ENCODE data around the gene MINDY4.

MINDY4 gene

DNA sequence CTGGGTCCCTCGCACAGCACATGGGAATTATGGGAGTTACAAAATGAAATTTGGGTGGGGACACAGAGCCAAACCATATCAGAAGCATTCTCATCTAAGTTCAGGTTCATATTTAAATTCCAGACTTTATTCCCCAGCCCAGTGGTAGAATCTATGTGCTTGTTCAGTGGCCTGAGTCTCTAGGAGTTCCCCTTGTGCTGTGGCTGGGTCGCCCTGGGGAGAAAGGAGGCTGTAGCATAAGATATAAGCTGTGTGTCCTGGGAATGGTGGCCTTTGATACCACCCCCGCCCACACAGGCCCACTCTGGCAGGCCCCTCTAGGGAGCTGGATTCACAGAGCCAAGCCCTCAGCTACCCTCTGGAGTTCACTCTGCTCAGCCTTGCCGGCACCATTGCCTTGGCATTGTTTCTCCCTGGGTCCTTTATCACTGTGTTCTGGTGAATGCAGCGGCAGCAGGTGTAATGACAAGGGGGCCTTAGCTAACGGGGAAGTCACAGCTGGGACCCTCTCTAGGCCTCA, 64.2 kb downstream of the MINDY4 start:
- DNase-seq (ENCODE audit: low read depth in 2 of 2): no peak

DNA sequence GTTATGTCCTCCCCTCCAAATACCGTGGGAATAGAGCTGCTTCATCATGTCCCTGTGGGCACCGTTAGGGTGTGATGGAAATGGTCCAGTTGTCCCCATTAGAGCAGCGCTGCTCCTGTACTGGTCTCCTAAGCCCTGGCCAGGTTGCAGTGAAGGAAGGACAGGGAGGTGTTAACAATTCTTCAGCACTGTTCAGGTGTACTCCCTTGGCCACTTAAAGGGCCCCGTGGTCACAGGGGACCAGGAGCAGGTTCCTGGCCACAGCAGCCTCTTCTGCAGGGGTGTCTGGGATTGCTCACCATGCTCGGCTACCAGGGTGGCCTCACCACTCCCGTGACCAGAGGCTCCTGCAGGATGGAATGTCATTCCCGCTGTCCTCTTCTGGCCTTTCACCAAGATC, 65.8 kb downstream of the MINDY4 start:
- no peak for DNase-seq (ENCODE audit: low read depth in 2 of 2)

DNA sequence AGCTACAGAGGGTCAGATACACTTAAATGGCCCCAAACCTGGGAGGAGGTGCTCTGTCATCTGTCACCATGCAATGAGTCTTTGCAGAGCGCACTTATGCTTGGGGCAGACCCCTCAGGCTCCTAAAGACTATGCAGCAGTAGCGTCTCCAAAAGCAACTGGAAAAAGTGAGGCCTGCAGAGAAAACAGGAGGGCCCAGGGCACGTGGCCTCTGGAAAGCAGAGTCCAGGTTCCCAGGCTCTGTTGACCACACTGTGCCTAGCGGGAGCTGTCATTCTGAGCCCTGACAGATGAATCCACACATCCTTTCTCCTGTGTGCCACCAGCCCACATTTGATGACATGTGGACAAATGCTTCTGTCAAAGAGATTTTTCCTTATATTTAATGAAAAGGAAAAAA, 66.4 kb downstream of the MINDY4 start:
- DNase-seq (ENCODE audit: low read depth in 2 of 2): no peak

DNA sequence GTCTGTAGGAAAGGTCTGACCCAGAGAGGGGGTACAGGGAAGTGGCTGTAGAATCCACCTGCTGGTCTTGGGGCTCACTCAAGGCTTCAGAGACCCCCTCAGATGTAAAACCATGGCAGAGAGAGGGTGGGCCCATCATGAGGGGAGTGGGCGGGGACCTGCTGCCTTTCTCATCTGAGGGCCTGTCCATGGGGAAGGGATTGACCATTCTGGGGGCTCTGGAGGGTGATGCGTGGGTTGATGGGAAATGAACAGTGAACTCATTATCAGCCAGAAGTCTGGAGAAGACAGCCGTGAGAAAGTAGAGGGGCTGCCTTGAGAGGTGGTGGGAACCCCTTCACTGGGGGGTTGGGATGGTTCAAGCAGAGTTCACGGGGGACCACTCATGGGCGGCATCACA, 66.8 kb downstream of the MINDY4 start:
- DNase-seq (ENCODE audit: low read depth in 2 of 2): no peak

DNA sequence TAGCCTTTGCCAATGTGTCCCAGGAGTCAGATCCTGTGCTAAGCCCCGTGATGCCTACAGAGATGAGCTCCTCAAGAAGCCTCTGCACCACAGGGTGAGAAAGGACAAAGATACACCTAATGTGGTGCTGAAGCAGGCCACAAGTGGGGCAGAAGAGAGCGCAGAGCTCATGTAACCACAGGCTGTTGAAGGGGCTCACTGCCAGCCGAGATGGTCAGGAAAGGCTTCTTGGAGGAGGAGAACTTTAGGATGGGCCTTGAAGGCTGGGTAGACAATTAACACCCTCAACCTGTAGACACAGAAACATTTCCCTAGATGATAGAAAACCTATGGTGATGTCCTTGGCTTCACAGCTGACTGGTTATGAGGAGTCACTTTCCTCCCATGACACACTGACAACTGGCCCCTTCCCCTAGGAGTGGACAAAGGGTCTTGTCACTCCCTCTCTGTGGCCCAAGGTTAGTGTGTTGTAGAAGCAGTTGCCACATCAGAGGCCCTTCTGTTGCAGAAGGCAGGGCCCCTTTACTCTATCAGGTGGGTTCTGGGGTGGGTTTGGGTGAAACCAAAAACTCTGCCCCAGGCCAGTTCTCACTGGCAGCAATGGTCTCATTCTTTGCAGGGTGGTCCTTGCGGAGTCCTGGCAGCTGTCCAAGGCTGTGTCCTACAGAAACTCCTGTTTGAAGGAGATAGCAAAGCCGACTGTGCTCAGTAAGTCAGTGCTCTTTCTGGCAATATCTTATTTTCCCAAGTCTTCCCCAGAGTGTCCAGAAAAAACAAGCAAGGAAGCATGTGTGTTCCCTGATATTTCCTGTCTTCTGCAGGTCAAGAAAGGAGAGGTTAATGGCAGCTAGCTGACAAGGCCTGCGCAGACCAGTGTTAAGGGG, 69.2 kb downstream of the MINDY4 start:
- no peak for DNase-seq (ENCODE audit: low read depth in 2 of 2)

DNA sequence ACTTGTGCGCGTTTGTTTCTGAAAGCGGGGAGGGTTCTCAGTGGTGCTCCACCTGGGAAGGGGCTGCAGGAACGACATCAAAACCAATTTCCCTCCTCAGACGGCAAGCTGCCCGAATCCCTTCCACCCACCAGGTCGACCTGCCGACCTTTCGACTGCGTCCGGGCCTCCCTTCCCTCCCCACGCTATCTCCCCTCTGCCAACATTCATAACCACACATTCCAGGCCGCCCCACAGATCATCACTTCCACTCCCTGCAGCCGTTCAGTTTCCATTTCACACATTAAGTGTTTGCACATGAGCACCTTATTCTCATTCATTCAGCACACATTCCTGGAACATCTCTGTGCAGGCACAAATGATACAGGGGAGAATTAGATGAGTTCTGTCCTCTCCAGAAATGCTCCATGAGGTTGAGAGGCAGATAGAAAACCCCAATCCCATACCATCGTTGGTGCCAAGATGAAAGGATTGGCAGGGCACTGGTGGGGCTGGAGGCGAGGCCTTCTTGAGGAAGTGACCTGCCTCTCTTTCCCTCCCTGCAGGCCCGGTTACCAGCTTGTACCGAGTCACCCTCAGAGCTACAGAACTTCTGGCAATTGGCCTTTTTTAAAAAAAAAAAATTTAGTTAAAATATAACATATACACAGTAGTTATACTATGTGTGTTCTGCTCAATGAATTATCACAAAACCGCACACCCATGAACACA, 70.0 kb downstream of the MINDY4 start:
- DNase-seq (ENCODE audit: low read depth in 2 of 2): no peak

DNA sequence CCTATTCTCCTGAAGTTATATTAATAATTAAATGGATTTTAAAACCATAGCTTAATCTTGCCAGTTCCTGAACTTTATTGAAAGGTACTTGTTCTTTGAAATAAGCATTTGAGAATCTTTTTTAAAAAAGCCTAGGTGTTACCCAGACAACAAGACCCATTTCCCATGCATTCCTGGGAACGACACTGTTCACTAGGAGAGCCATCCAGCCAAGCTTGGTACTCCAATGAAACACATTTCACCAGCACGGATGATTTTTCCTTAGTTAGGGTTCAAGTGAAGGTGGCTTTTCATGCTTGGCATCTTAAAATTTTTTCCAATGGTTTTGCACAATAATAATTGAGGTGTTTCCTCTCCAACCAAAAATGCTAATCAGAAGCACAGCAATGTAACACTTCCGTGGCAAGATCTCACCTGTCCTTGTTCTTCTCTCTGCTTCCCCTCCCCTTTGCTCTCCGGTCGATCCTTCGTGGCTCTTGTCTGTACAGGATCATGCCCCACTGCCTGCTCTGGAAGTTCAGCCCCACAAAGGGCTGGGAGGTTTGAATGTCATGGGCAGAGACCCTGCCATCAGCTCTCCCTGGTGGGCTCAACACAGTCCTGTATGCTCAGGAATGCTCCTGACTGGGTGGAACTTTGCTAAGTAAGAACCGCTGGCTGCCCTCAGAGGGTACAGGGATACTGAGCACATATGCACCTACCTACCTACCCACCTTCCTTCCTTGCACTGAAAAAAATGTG, 70.8 kb downstream of the MINDY4 start:
- no peak for DNase-seq (ENCODE audit: low read depth in 2 of 2)

DNA sequence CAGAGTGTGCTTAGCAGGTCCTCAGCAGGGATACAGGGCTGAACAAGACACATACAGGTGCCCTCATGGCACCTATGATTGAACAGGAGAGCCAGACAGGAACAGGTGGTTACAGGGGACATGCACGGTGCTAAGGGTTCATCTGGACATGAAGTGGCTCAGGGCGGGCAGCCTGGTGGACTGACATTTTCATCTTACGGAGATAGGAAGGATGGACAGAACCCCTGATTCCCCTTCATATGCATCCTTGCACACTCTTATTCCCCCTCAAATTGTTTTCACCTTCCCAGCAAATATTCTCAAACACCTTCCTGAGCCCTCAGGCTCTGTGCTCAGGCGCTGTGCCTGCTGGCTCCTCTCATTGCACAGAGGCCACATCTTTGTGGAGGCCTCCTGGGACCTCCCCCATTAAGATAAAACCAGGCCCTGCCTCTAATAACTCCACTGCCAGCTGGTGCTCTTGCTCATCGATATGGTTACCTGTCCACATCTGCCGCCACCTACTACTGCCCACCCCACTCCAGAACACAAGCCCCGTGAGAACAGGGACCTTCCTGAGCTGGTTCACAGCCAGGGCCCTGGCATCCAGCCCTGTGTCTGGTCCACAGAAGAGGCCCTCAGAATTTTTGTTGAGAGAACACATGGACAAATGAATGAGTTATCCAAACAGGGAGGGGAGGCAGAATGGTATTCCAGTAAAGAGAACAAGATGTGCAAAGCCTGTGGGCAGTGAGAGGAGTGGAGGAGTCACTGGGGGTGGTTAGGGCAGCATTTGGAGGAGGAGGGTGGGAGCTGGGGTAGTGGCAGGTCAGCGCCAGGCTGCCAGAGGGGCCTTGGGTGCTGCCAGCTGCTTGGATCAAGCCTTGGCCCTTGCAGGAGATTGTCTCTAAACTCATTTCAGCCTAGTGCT, 71.6 kb downstream of the MINDY4 start:
- DNase-seq (ENCODE audit: low read depth in 2 of 2): no peak

DNA sequence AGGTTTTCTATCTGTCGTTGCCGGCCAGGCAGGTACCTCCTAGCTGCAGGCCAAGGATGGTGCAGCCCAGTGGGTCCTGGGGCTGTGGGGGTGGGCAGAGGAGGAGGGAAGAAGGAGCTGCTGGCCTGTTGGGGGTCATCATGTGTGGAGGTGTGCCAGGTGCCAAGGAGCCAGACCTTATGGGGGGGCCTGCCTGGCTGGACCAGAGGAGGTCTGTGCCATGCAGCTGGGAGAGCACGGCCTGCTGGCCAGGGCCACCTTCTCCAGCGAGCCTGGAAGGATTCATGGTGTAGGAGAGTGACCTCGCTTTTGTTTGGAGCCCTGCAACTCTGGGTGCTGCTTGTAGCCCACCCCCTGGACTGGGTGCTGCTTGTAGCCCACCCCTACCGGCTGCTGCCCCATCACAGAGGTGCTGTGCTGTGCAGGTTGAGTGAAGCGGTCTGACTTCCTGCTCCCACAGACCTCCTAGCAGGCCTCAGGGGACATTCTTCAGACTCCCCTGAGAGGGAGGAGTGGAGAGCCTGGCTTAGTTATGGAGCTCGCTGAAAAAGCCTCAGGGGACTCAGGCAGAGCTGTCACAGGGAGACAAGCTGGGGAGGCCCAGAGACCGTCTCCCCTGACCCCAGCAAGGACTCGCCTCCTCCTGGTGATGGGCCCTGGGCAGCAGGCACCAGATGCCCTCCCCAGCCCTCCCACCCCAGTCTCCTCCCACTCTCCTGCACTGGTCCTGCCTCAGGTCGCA, 72.7 kb downstream of the MINDY4 start:
- no peak for DNase-seq (ENCODE audit: low read depth in 2 of 2)

DNA sequence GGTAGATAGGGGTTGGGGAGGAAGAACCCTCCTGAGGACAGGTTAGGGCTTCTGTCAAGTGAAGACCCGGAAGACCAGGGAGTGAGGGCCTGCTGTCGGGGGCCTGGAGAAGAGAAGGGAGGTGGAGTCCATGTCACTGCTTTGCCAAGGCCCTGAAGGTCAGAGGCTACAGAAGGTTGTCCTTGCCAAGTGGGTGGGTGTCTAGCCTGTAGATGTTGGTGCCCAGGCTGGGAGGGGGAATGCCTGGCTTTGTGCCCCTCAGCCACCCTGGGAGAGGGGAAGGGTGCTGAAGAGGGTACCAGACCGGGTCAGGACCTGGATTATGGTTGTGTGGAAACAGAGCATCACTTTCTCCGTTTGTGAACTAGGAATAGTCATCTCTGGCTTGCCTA, 73.3 kb downstream of the MINDY4 start:
- no peak for DNase-seq (ENCODE audit: low read depth in 2 of 2)

DNA sequence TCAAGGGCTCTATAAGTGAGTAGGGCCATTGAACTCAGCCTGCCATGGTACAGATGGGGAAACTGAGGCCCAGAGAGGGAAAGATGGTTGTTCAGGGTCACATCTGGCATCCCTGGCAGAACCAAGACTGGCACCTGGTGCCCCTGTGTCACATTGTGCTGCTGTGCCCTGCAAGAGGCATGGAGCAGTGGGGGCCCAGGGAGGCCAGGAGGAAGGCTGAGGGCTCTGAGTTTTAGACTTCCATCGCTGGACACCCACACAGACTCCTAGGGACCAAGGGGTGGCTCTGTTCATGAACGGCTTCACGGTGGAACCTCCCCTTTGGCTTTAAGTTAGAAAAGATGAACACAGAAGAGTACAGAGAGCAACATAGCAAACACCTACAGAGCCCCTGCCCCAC, 73.7 kb downstream of the MINDY4 start:
- DNase-seq (ENCODE audit: low read depth in 2 of 2): no peak

DNA sequence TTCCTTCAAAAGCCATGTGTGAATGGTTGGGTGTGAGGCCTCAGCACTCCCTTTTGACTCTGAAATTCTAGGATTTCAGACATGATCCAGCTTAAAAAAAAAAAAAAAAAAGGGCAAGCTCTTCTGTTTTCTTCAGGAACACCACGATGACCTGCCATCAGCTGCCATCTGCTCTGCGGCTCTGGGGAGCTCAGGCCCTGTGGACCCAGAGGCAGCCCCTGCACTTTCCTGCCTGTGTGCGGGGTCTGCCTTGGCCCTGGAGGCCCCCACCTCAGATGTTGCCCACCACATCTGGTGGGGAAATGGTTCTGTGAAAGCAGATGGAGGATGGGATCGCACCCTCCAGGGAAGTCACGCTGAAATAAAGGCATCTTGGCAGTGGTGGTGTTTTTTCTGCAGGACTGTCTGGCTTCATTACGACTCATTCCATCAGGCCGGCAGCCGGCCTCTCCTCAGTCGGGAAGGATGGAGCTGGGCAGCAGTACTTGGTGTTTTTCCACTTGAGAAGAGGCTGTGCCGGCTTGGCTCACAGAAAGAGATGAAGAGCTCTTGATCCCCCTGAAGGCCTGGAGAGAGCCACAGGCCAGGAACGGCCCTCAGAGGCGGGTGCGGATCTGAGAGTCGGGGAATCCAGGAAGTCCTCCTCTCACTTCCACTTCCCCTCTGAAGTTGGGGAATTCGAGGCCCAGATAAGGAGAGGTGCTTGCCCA, 74.4 kb downstream of the MINDY4 start:
- DNase-seq (ENCODE audit: low read depth in 2 of 2): no peak

DNA sequence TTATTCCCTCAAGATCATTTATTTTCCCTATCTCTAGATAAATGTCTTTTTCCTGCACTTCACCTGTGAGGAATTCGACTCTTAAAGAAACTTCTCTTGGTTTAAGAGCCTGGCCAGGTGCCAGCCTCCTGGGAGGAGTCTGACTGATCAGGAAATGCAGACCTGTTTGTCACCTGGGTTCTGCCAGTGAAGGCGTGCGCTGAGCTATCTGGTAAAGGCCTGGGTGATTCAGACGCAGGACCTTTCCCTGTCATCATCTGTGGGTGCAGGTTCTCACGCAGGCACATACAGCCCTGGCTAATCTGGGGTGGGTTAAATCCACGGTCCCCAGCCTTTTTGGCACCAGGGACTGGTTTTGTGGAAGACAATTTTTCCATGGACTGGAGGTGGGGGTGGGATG, 75.2 kb downstream of the MINDY4 start:
- no peak for DNase-seq (ENCODE audit: low read depth in 2 of 2)

DNA sequence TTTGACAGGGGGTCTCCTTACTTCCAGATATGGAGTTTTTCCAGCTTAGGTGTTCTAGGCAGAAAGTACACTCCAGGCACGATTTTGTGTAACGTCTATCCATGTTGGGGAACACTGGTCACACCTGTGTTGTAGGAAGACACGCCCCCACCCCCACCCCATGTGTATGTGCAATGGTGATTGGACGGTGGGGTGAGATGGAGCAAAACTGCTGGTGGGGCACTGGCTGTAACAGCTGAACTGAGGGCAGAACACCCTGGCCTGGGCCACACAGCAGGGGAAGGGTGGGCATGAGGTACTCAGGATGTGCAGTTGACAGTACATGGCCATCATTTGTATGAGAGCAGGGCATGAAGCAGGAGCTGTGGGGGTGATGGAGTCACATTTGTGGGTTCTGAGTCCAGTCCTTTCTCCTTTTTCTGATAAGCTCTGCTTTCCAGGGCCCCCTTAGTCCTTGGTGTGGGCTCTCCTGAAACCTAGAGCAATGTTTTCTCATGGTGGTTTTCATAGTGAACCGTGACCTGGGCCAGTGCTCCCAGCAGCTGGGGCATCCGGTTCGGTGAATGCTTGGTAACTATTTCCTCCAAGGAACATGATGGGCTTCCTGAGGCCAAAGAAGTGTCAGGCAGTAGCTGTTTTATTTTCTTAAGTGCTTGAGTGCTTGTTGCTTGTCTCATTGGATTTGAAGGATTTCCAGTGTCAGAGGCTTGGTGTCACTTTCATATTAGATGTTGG, 77.1 kb downstream of the MINDY4 start:
- no peak for DNase-seq (ENCODE audit: low read depth in 2 of 2)

DNA sequence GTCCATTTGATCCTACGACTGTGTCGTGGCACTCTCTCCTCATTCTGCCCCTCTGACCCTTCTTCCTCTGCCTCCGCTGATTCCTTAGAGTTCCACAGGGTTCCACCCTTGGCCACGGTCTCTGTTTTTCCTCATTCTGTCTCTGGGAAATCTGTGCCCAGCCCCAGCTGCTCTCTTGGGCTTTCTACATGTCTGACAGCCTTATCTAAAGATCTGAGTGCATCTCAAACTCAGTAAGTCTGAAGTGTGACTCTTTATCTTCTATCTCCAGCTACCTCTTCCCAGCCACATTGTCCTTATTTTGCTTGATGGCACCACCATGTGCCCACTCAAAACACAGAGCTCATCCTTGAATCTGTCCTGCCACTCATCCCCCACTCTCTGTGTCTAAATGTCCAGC, 78.3 kb downstream of the MINDY4 start:
- no peak for DNase-seq (ENCODE audit: low read depth in 2 of 2)

DNA sequence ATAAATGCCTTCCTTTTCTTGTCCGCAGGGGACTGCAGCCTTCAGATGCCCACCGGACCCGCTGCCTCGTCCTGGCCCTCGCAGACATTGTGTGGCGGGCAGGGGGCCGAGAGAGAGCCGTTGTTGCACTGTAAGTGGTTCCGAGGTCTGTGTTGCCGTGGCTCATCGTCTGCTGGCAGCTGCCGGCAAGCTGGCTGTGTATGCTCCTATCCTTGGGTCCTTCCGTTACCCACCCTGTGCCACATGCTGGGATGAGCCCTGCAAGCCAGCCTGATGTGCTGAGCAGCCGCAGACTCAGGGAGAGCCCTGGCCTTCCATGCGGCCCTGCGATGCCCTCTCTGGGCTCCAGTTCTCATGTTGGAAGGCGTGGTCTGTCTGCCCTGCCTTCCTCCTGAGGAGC, 79.2 kb downstream of the MINDY4 start:
- no peak for DNase-seq (ENCODE audit: low read depth in 2 of 2)

DNA sequence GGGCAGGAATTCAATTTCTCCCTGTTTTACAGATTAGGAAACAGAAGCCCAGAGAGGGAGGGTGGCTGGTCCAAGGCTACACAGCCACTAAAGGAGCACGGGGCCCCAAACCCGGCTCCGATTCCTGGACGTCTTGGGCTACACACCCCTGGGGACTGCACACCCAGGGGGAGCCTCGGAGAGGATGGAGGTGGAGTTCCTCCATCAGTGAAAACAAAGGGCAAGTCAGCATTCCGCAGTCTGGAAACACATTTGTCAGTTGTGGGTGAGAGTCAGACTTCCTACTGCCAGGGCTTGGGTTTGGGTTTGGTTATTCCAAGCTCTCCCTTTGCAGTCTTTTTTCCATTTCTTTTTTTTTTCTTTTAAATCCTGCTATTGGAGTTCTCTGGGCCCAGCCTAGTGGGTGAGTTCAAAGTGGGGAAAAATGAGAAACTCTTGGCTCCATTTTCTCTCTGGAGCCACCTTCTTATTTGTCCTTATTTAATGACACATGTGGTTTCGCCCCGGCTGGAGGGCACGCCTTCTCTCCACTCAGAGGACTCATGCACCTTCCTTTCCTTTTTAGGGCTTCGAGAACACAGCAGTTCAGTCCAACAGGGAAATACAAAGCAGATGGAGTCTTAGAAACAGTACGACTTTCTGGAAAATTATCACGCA, 80.6 kb downstream of the MINDY4 start:
- DNase-seq (ENCODE audit: low read depth in 2 of 2): no peak

DNA sequence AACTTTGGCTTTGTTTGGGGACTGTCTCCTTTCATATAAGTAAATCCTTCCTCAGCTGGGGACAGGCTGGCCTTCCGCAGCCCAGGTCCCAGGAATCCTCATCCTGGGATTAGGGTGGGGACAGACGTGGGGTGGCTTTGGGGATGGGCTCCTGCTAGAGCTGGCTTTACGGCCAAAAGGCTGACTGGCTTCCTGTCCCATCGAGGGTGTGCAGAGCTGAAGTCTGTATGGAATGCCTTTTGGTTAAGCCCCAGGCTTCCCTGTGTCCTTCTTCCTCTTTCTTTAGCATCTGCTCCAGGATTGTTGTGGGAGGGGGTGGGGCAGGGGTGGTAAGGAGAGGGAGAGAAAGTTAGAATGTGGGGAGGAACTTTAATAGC, 81.1 kb downstream of the MINDY4 start:
- no peak for DNase-seq (ENCODE audit: low read depth in 2 of 2)
